Stimulated activated CD4-positive, alpha-beta T cell treated with anti-CD3 and anti-CD28 coated beads, TNF-alpha, amount 100 ng/mL, for 24 hours (primary cell): ENCODE results near the gene DIS3L.
"Not testable (repeated sequence)": the region's sequence is repeated elsewhere in the genome, so short reads cannot be mapped to it uniquely, and the experiment has no call there.

Experiments used
- DNase-seq, 3 experiments: peaks; one replicate each; pipeline ENCODE4 v3.0.0-alpha.2; 2020; ENCODE audit warnings: low read depth in 3 of 3

DIS3L gene

GRCh38 chr15:66276546-66276945, 16.8 kb upstream of the DIS3L start:
- no peak for DNase-seq

GRCh38 chr15:66278056-66278455, 15.3 kb upstream of the DIS3L start:
- DNase-seq: no peak

- no peak for DNase-seq
These were observed 14.7 kb upstream of the DIS3L start for GRCh38 chr15:66278671-66279070.

GRCh38 chr15:66284271-66284670, 9.1 kb upstream of the DIS3L start:
- no peak for DNase-seq

GRCh38 chr15:66285533-66286280, 7.7 kb upstream of the DIS3L start:
- DNase-seq: no peak

GRCh38 chr15:66287461-66288057, 5.8 kb upstream of the DIS3L start:
- no peak for DNase-seq

GRCh38 chr15:66288093-66288492, 5.3 kb upstream of the DIS3L start:
- no peak for DNase-seq

- DNase-seq: no peak
These were observed 4.7 kb upstream of the DIS3L start for GRCh38 chr15:66288551-66289185.

- no peak for DNase-seq
These were observed 3.4 kb upstream of the DIS3L start for GRCh38 chr15:66290007-66290406.

GRCh38 chr15:66290518-66290917, 2.9 kb upstream of the DIS3L start:
- DNase-seq: no peak

- no peak for DNase-seq
These were observed 1.4 kb upstream of the DIS3L start for GRCh38 chr15:66291816-66292570.

- DNase-seq: no peak
These were observed 573 bp upstream of the DIS3L start for GRCh38 chr15:66292571-66293418.

GRCh38 chr15:66294157-66294931, 976 bp downstream of the DIS3L start:
- DNase-seq: peak in 1 of 3 experiments; percentile 14

GRCh38 chr15:66294932-66295235, 1.5 kb downstream of the DIS3L start:
- DNase-seq: no peak

- no peak for DNase-seq
These were observed 2.8 kb downstream of the DIS3L start for GRCh38 chr15:66296186-66296585.

- no peak for DNase-seq
These were observed 5.5 kb downstream of the DIS3L start for GRCh38 chr15:66298803-66299251.

GRCh38 chr15:66302489-66303278, 9.3 kb downstream of the DIS3L start:
- no peak for DNase-seq

GRCh38 chr15:66304425-66304824, 11.1 kb downstream of the DIS3L start:
- not testable (repeated sequence) for DNase-seq

GRCh38 chr15:66306381-66306780, 13.0 kb downstream of the DIS3L start:
- no peak for DNase-seq

GRCh38 chr15:66308531-66308930, 15.2 kb downstream of the DIS3L start:
- no peak for DNase-seq
